Embryonic facial prominence (tissue), 1 donor: ENCODE data around the gene TFR2.

ENCODE experiments used
- DNase-seq: peaks from one replicate; pipeline ENCODE4 v3.0.0-alpha.2; 2016; ENCODE audit errors: extremely low spot score

The TFR2 gene

DNA sequence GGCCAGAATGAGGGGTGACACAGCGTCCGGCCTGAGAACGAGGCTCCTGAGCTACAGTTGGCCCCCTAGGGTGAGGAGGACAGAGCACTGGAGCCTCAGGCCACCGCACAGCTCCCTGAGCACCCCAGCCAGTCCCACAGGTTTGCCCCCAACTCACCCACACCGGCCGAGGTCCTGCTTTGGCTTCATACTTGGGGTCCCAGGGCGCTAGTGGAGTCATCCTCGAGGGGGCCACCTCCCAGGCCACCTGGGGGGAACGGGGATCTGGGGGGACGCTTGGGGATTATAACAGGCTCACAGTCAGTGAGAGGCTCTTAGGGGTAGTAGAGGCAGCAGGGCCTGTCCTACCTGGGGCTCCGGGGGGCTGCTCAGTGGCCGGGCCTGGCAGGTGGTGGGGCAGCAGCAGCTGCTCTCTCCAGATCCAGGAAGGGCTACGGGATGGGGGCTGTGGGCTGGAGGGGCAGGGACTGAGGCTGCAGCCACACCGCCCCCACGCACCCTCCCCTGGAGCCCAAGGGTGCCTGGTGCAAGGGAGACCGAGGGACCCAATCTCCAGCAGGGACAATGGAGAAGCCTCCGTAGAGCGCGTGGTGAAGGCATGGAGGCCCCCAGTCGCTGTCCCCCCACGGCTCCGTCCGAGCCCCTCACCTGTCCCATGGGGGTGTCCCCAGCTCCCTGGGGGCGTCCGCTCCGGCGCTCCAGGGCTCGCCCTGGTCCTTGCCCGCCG, 68.2 kb downstream of the TFR2 start:
- DNase-seq = no peak

DNA sequence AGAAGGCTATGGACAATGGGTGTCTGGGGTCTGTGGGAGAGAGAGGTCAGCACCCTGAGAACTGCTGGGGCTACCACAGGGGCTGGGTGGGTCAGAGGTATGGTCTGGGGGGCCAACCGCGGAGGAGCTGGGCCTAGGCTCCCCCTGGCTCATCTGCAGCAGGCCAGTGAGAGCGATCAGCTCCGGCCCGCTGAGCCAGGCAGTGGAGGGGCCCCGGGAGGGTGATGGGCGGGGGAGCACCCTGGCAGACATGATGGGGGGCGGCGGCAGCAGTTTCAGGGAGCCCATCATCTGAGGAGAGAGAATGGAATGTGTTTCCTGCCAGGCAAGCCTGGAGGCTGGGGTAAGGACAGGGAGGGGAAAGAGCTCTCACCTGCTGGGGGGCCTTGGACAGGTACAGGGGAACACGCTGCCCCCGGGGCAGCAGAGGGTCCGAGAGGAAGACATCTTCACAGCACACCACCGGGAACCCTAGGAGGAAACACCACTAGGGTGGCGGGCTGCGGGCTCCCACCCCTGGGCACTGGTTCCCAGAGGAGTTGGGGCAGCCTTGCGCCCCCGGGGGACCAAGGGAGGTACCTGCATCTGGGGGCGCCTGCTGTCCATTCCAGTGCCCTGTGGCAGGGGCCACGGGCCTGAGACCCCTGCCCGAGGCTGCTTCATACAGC, 68.9 kb downstream of the TFR2 start:
- DNase-seq = no peak

DNA sequence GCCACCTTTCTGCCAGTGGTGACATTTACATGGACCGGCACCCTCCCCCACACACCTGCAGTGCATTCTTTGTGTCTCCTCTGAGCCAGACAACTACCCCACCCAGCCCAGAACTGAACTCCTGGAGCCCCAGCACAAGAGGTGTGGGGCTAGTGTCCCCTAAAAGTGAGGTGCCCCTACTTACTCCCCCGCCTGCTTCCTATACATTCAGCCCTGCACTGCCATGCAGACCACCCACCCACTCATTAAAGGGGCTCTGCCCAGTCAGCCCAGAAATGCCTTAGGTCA, 69.6 kb downstream of the TFR2 start:
- DNase-seq = no peak

- no peak for DNase-seq
Observed at GRCh38 chr7:100570954-100571828, 70.2 kb downstream of the TFR2 start.
